Chondrocyte (in vitro differentiated cells): ENCODE data around the gene PAX7. TPM values are rescaled to one million over a fixed set of nuclear protein-coding genes. Genes with fewer than 3 reads are reported as not detected.

Source experiments
- DNase-seq: peaks from one replicate; pipeline ENCODE4 v3.0.0; 2021; ENCODE audit warnings: mixed read lengths, low spot score
- H3K27ac Mint-ChIP-seq: one replicate; pipeline ENCODE4 v1.8.0; 2021; ENCODE audit warnings: mild to moderate bottlenecking, moderate library complexity, mixed read lengths; ENCODE audit not compliant: unreplicated experiment
- H3K27me3 Mint-ChIP-seq: 2 replicates; pipeline ENCODE4 v1.8.0; 2021; ENCODE audit warnings: low read depth, mixed read lengths
- H3K36me3 Mint-ChIP-seq: 2 replicates; pipeline ENCODE4 v1.8.0; 2021; ENCODE audit warnings: low read depth, mixed read lengths
- H3K4me1 Mint-ChIP-seq: 2 replicates; pipeline ENCODE4 v1.8.0; 2021; ENCODE audit warnings: low read depth, mild to moderate bottlenecking, mixed read lengths
- H3K4me3 Mint-ChIP-seq: one replicate; pipeline ENCODE4 v1.8.0; 2021; ENCODE audit warnings: mild to moderate bottlenecking, moderate library complexity, mixed read lengths; ENCODE audit not compliant: unreplicated experiment
- H3K9me3 Mint-ChIP-seq: 2 replicates; pipeline ENCODE4 v1.8.0; 2021; ENCODE audit warnings: low read depth, mixed read lengths
- CTCF ChIP-seq: fragments of 200-600 bp; sonication (generic); IDR thresholded peaks from 2 replicates; pipeline ENCODE4 v1.5.0; 2021; ENCODE audit warnings: antibody characterized with exemption, mild to moderate bottlenecking, moderate library complexity
- total RNA-seq: library from RNA; stranded (reverse); gene quantifications from 3 replicates; pipeline ENCODE4 v1.2.1, GENCODE V29; 2021

PAX7 gene
- total RNA-seq, 1 donor from 2014 or later = not detected

- no peak overlapping the region for H3K27ac Mint-ChIP-seq
- no peak overlapping the region for H3K4me3 Mint-ChIP-seq
- H3K36me3 Mint-ChIP-seq = no peaks in the 10 kb centered on the region
- TF ChIP-seq CTCF = no peak
- DNase-seq = no peak
- H3K9me3 Mint-ChIP-seq = no peaks in the 10 kb centered on the region
- peaks cover 43% of the 10 kb centered on the region for H3K27me3 Mint-ChIP-seq
- no peaks in the 10 kb centered on the region for H3K4me1 Mint-ChIP-seq
Observed at GRCh38 chr1:18588093-18588492, 42.6 kb upstream of the PAX7 start.

- H3K4me3 Mint-ChIP-seq = no peak overlapping the region
- H3K27ac Mint-ChIP-seq = no peak overlapping the region
- H3K9me3 Mint-ChIP-seq = no peaks in the 10 kb centered on the region
- TF ChIP-seq CTCF = no peak
- DNase-seq = no peak
- peaks cover 38% of the 10 kb centered on the region for H3K27me3 Mint-ChIP-seq
- H3K4me1 Mint-ChIP-seq = no peaks in the 10 kb centered on the region
- no peaks in the 10 kb centered on the region for H3K36me3 Mint-ChIP-seq
Observed at GRCh38 chr1:18592368-18592767, 38.3 kb upstream of the PAX7 start.

- Mint-ChIP-seq H3K4me3 (no peak overlapping the region), H3K9me3 (no peaks in the 10 kb centered on the region), H3K27me3 (peaks cover 41% of the 10 kb centered on the region), H3K4me1 (no peaks in the 10 kb centered on the region), H3K36me3 (no peaks in the 10 kb centered on the region), H3K27ac (no peak overlapping the region)
- peak; percentile 97 for TF ChIP-seq CTCF
- DNase-seq = peak; percentile 88
Observed at GRCh38 chr1:18597160-18598042, 33.2 kb upstream of the PAX7 start.

- H3K36me3 Mint-ChIP-seq = no peaks in the 10 kb centered on the region
Observed at GRCh38 chr1:18599086-18599485, 31.6 kb upstream of the PAX7 start.

GRCh38 chr1:18599704-18600103 is 30.9 kb upstream of the PAX7 start:
- Mint-ChIP-seq H3K9me3 (no peaks in the 10 kb centered on the region), H3K4me1 (no peaks in the 10 kb centered on the region), H3K4me3 (no peak overlapping the region), H3K27me3 (peaks cover 29% of the 10 kb centered on the region), H3K36me3 (no peaks in the 10 kb centered on the region), H3K27ac (no peak overlapping the region)
- TF ChIP-seq CTCF = no peak
- peak; percentile 52 for DNase-seq

More at GRCh38 chr1:18599086-18599485, 31.6 kb upstream of the PAX7 start:
- no peak overlapping the region for H3K27ac Mint-ChIP-seq
- H3K9me3 Mint-ChIP-seq = no peaks in the 10 kb centered on the region
- H3K27me3 Mint-ChIP-seq = peaks cover 32% of the 10 kb centered on the region
- TF ChIP-seq CTCF = no peak
- DNase-seq = peak; percentile 77
- H3K4me3 Mint-ChIP-seq = no peak overlapping the region
- no peaks in the 10 kb centered on the region for H3K4me1 Mint-ChIP-seq
